AG10803 (cell line): ENCODE measurements around the gene RAC2.

Experiments
- DNase-seq: peaks from one replicate; pipeline ENCODE4 v3.0.0; 2010; ENCODE audit warnings: low read depth
- H3K4me3 ChIP-seq: 2 replicates; pipeline ENCODE4 v1.5.1; 2011; ENCODE audit warnings: mild to moderate bottlenecking, low read length, control low read depth
- TF ChIP-seq, protein P1 (sequence below): conservative IDR thresholded peaks from 2 replicates; pipeline ENCODE4 v1.5.1; 2011; ENCODE audit warnings: mild to moderate bottlenecking, low read length, control low read depth, inconsistent platforms

RAC2 gene

DNA sequence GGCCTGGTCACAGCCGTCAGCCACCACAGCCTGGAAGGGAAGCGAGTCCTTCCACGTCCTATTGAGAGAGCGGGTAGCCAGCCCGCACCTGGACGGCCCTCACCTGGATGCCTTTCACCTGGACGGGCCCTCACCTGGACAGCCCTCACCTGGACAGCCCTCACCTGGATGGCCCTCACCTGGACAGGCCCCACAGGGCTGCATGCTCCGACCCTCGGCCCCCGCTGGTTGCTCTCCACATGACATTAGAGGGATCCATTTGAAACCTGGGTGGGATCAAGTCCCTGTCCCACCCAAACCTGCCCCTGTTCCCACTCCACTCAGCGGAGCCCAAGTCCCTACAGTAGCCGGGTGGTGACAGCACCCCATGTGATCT is 59.7 kb downstream of the RAC2 start:
- DNase-seq: no peak
- no peak overlapping the region for H3K4me3 ChIP-seq
- TF ChIP-seq, protein P1, sequence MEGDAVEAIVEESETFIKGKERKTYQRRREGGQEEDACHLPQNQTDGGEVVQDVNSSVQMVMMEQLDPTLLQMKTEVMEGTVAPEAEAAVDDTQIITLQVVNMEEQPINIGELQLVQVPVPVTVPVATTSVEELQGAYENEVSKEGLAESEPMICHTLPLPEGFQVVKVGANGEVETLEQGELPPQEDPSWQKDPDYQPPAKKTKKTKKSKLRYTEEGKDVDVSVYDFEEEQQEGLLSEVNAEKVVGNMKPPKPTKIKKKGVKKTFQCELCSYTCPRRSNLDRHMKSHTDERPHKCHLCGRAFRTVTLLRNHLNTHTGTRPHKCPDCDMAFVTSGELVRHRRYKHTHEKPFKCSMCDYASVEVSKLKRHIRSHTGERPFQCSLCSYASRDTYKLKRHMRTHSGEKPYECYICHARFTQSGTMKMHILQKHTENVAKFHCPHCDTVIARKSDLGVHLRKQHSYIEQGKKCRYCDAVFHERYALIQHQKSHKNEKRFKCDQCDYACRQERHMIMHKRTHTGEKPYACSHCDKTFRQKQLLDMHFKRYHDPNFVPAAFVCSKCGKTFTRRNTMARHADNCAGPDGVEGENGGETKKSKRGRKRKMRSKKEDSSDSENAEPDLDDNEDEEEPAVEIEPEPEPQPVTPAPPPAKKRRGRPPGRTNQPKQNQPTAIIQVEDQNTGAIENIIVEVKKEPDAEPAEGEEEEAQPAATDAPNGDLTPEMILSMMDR: no peak

DNA sequence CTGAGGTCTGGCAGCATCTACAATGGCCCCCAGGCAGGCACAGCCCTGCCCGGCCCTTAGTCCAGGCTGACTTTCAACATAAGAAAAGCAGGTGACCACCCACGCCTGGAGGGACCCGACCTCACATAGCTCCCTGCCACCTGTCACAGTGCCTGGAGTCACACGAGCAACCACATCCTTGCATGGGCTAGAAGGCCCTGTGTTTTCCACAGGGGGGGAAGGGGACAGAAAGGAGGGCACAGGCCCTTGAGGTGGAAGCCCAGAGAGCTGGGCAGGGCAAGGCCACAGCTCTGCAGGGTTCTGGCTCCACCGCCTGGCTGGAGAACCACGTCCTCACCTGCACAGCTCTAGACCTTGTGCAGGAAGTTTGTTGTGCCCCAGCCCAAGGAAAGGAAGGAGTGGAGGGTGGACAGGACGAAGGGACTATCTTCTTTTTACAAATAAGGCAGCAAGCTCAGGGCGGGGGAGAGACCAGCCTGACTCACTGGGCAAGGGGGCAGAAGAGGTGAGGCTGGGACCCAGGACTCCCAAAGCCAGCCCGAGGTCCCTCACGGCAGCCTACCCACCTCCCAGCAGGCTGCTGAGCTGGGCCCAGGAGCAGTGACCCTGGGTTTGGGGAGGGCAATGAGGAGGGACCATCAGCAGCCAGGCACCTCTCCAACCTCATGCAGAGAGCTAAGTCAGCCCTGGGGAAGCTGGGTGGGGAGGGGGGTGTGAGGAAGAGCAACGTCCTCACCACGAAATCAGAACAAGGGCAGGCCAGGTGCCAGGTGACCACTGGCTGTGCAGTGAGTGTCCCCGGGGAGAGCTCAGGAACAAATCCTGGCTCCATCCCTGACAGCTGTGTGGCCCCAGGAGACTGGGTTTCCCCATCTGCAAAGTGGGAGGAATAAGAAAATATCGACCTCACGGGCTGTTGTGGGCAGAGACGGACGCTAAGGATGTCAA is 60.4 kb downstream of the RAC2 start:
- no peak for DNase-seq
- no peak overlapping the region for H3K4me3 ChIP-seq
- TF ChIP-seq, protein P1: no peak

DNA sequence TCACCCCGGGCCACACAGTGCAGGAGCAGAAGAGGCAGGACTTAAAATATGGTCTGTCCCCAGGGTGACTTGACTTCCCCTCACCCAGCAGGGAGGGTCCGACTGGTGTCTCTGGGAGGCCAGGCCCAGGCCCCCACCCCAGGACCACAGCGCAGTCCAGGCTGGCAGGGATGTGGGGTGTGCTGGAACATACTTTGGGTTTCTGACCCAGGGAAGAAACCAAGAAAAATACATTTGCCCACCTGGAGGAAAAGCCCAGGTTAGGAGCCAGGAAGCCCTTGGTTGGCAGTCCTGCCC is 61.2 kb downstream of the RAC2 start:
- no peak overlapping the region for H3K4me3 ChIP-seq
- TF ChIP-seq, protein P1: no peak
- no peak for DNase-seq

DNA sequence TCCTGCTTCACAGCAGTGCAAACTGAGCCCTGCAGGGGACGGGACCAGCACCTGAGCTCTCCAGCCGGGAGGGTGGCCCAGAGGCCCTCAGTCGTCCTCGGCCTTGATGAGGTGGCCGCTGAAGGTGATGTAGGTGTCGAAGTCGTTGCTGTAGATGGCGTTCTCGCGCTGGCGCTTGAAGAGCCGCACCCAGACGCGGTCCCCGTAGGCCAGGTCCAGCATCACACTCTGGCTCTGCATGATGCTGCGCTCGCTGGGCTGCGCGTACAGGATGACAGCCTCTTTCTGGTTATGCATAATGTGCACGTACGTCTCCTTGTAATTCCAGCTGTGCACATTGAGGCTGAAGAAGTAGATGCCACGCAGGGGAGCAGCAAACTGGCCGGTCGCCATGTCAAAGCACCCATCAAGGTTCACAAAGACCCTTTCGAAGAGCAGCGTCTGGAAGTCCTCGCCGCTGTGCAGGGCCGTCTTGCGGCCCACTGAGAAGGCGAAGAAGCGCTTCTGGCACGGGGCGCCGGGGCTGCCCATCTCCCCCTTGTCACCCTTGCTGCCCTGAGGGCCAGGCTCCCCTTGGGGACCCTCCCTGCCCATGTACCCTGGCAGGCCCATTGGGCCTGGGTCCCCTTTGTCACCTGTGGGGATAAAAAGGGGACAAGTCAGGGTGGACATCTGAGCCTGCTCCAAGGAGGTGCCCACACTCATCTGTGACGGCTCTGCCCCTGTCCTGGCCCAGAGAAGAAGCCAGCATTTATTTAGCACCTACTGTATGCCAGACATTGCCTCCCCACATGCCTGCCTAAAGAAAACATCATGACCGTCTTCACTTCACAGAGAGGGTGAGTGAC is 61.7 kb downstream of the RAC2 start:
- TF ChIP-seq, protein P1: no peak

DNA sequence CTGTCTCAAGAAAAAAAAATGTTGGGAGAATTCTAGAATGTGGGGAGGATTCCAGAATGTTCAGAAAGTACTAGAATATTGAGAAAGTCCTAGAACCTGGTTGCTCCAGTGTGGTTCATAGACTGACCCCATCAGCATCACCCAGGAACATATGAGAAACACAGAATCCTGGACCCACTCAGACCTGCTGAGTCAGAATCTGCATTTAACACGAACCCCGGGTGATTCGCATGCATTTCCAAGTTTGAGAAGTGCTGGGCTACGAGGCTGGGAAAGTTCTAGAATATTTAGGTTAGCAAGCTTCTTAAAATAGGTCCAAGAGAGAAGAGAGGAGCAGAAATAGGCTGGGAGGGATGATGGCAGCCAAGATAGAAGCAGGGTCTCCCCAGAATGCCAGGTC is 62.4 kb downstream of the RAC2 start:
- DNase-seq: no peak
- no peak overlapping the region for H3K4me3 ChIP-seq
- TF ChIP-seq, protein P1: no peak

More for the DNA sequence above, 61.7 kb downstream of the RAC2 start:
- no peak overlapping the region for H3K4me3 ChIP-seq
- no peak for DNase-seq

GRCh38 chr22:37180531-37181231 is 63.4 kb downstream of the RAC2 start:
- DNase-seq: no peak
- no peak overlapping the region for H3K4me3 ChIP-seq
- TF ChIP-seq, protein P1: no peak
